Mesendoderm (in vitro differentiated cells): ENCODE data around the gene RBBP8.

Source experiments
- DNase-seq: peaks from one replicate; pipeline ENCODE4 v3.0.0; 2013
- H2AK5ac ChIP-seq: 2 replicates; pipeline ENCODE4 v1.6.1; 2013; ENCODE audit warnings: low read length, inconsistent platforms
- H2BK120ac ChIP-seq: 2 replicates; pipeline ENCODE4 v1.6.1; 2013; ENCODE audit warnings: low read depth, mild to moderate bottlenecking, low read length, moderate library complexity, mixed read lengths
- H2BK15ac ChIP-seq: replicated peaks from 2 replicates; pipeline ENCODE4 v1.6.1; 2013; ENCODE audit warnings: low read depth, mild to moderate bottlenecking, moderate library complexity
- H2BK5ac ChIP-seq: 2 replicates; pipeline ENCODE4 v1.6.1; 2013; ENCODE audit warnings: low read length, inconsistent platforms
- H3K18ac ChIP-seq: 2 replicates; pipeline ENCODE4 v1.6.1; 2013; ENCODE audit warnings: mild to moderate bottlenecking, low read length, mixed read lengths
- H3K23ac ChIP-seq: one replicate; pipeline ENCODE4 v1.6.1; 2013; ENCODE audit warnings: low read length
- H3K27ac ChIP-seq: 2 replicates; pipeline ENCODE4 v1.5.1; 2013; ENCODE audit warnings: low read depth, mild to moderate bottlenecking, inconsistent platforms, low read length, moderate library complexity
- H3K27me3 ChIP-seq: 2 replicates; pipeline ENCODE4 v1.6.1; 2013; ENCODE audit warnings: low read length, control low read depth, mild to moderate bottlenecking, inconsistent platforms; ENCODE audit not compliant: insufficient read depth, poor library complexity
- H3K36me3 ChIP-seq: 2 replicates; pipeline ENCODE4 v1.6.1; 2013; ENCODE audit warnings: low read length, inconsistent platforms; ENCODE audit not compliant: control insufficient read depth, insufficient read depth
- H3K4ac ChIP-seq: one replicate; pipeline ENCODE4 v1.6.1; 2013; ENCODE audit warnings: low read depth, mild to moderate bottlenecking, low read length, moderate library complexity
- H3K4me1 ChIP-seq: 2 replicates; pipeline ENCODE4 v1.6.1; 2013; ENCODE audit warnings: low read depth, low read length, inconsistent platforms; ENCODE audit not compliant: control insufficient read depth
- H3K4me2 ChIP-seq: 2 replicates; pipeline ENCODE4 v1.6.1; 2013; ENCODE audit warnings: low read length
- H3K4me3 ChIP-seq: 2 replicates; pipeline ENCODE4 v1.5.1; 2013; ENCODE audit warnings: mild to moderate bottlenecking, low read length
- H3K56ac ChIP-seq: one replicate; pipeline ENCODE4 v1.6.1; 2013; ENCODE audit warnings: low read length
- H3K79me1 ChIP-seq: 2 replicates; pipeline ENCODE4 v1.6.1; 2013; ENCODE audit warnings: low read length, inconsistent platforms
- H3K79me2 ChIP-seq: 2 replicates; pipeline ENCODE4 v1.6.1; 2013; ENCODE audit warnings: mild to moderate bottlenecking, low read length; ENCODE audit not compliant: control insufficient read depth, insufficient read depth
- H3K9ac ChIP-seq: 2 replicates; pipeline ENCODE4 v1.6.1; 2013; ENCODE audit warnings: low read length, inconsistent platforms
- H4K5ac ChIP-seq: one replicate; pipeline ENCODE4 v1.6.1; 2013; ENCODE audit warnings: low read length
- H4K8ac ChIP-seq: one replicate; pipeline ENCODE4 v1.6.1; 2013; ENCODE audit warnings: low read depth, mild to moderate bottlenecking, control low read depth, low read length, moderate library complexity
- WGBS: extraction: QIAGEN DNeasy Blood & Tissue Kit; methylation state at CpG from one replicate; pipeline ENCODE4 v1.1.7; 2013; ENCODE audit warnings: low lambda C conversion rate, missing lambda C conversion rate; ENCODE audit not compliant: insufficient coverage; ENCODE audit errors: extremely low coverage; 5-methylcytosine and 5-hydroxymethylcytosine counted together

The RBBP8 gene

DNA sequence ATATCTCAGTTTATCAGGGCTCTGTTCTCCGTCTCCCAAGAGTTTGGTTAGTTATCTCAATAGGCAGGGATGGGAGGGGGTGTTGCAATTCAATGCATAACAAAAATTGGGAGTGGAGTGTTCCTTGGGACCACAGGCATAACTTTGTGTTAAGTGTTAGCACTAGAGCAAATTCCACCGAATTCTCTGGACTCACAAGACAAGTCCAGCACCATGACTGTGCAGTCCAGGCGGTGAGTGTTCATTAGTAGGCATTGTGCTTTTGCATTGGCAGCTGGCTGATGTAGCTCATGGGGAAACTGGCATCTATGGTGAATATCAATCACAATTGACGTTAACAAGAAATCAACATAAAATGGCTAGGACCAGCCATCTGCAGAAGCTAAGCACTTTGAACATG is 123.2 kb downstream of the RBBP8 start:
- H2BK120ac ChIP-seq = no peak overlapping the region
- H3K27ac ChIP-seq = no peak overlapping the region
- H2BK5ac ChIP-seq = no peak overlapping the region
- no peaks in the 10 kb centered on the region for H3K79me2 ChIP-seq
- no peaks in the 10 kb centered on the region for H3K4me1 ChIP-seq
- H3K56ac ChIP-seq = no peak overlapping the region
- H2BK15ac ChIP-seq = no peak overlapping the region
- no peak overlapping the region for H3K4me3 ChIP-seq
- H3K18ac ChIP-seq = no peak overlapping the region
- no peak overlapping the region for H3K9ac ChIP-seq
- no peak overlapping the region for H3K23ac ChIP-seq
- no CpG with 5 or more reads among the region's 4 CpGs for WGBS
- H4K8ac ChIP-seq = no peak overlapping the region
- DNase-seq = no peak
- H3K4me2 ChIP-seq = no peak overlapping the region
- H2AK5ac ChIP-seq = no peak overlapping the region
- H3K4ac ChIP-seq = no peak overlapping the region
- no peaks in the 10 kb centered on the region for H3K79me1 ChIP-seq
- no peak overlapping the region for H4K5ac ChIP-seq
- no peaks in the 10 kb centered on the region for H3K36me3 ChIP-seq
- H3K27me3 ChIP-seq = no peaks in the 10 kb centered on the region

DNA sequence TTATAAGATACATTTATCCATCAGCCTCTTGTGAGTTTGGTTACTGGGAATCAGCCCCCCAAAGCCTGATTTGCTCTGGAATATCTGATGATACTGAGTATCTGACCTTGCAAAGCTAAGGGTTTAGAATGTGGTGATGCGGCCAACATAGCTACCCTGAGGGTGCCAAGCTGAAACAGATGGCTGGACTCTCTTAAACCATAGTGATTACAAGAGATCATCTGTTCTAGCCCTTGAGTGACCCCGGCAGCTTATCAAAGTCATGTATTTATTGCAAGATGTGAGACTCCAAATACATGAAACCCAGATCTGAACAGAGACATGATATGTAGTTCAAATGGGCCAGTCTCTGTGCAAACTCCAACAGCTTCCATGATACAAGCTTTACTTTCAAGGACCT is 124.0 kb downstream of the RBBP8 start:
- Histone ChIP-seq H3K4me2 (no peak overlapping the region), H3K4me1 (no peaks in the 10 kb centered on the region)

GRCh38 chr18:23058746-23059415 is 125.8 kb downstream of the RBBP8 start:
- no CpG with 5 or more reads among the region's 7 CpGs for WGBS
- no peak overlapping the region for H3K18ac ChIP-seq
- H2BK120ac ChIP-seq = no peak overlapping the region
- no peaks in the 10 kb centered on the region for H3K79me1 ChIP-seq
- no peak overlapping the region for H2AK5ac ChIP-seq
- no peak overlapping the region for H2BK5ac ChIP-seq
- no peak overlapping the region for H3K23ac ChIP-seq
- H3K9ac ChIP-seq = no peak overlapping the region
- no peak overlapping the region for H3K56ac ChIP-seq
- H3K36me3 ChIP-seq = no peaks in the 10 kb centered on the region
- no peak overlapping the region for H3K4me3 ChIP-seq
- H4K8ac ChIP-seq = no peak overlapping the region
- H4K5ac ChIP-seq = no peak overlapping the region
- no peak overlapping the region for H3K4me2 ChIP-seq
- no peaks in the 10 kb centered on the region for H3K79me2 ChIP-seq
- no peak overlapping the region for H2BK15ac ChIP-seq
- H3K4ac ChIP-seq = no peak overlapping the region
- H3K4me1 ChIP-seq = no peaks in the 10 kb centered on the region
- H3K27ac ChIP-seq = no peak overlapping the region
- DNase-seq = no peak
- H3K27me3 ChIP-seq = no peaks in the 10 kb centered on the region

More for the DNA sequence above, 124.0 kb downstream of the RBBP8 start:
- no peak overlapping the region for H3K9ac ChIP-seq
- H3K23ac ChIP-seq = no peak overlapping the region
- no peak overlapping the region for H2AK5ac ChIP-seq
- H2BK5ac ChIP-seq = no peak overlapping the region
- no peaks in the 10 kb centered on the region for H3K36me3 ChIP-seq
- DNase-seq = no peak
- H3K27me3 ChIP-seq = no peaks in the 10 kb centered on the region
- no peak overlapping the region for H2BK120ac ChIP-seq
- no peak overlapping the region for H3K56ac ChIP-seq
- H3K79me1 ChIP-seq = no peaks in the 10 kb centered on the region
- no peak overlapping the region for H3K4me3 ChIP-seq
- no CpG with 5 or more reads among the region's 2 CpGs for WGBS
- no peaks in the 10 kb centered on the region for H3K79me2 ChIP-seq
- H2BK15ac ChIP-seq = no peak overlapping the region
- no peak overlapping the region for H3K27ac ChIP-seq
- H3K18ac ChIP-seq = no peak overlapping the region
- H4K5ac ChIP-seq = no peak overlapping the region
- no peak overlapping the region for H3K4ac ChIP-seq
- H4K8ac ChIP-seq = no peak overlapping the region

DNA sequence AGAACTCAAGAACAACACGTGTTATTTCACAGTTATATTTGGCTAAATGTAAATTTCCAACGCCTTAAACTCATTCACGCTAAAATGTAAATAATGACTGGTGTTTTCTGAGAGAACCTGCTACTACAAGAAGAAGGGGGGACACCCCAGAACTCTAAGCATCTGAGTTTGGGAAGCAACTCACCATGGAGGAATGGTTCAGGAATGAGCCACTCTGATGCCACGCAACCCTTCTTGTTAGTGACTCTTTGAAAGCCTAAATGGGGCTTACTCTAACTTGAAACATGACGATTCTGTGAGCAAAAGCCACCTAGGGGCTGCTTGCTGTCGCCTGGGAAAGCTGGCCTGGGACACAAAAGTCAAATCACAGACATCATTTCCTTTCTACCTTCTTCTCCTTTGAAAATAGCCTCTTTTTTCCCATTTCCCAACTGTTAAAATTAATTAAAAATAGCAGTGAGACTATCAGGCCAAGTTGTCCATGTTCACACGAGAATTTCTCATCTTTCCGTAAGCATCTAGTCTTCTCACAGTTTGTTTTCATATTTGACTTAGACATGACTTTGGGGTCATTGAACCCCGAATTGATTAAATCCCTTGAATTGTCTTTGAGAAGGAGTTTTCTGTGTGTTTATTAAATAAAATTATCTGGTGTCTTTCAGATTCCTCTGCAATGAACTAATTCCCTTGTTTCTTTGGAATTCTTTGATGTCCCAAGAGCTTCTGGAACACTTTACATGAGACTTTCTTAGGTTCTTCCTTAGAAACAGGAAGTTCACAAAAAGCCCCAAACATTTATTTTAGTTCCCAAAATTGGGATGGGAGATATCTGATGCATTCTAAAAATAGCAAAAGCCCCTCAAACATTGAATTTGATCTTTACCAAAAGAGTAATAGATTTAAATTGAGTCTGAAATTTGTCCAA is 126.7 kb downstream of the RBBP8 start:
- Histone ChIP-seq H3K27me3 (no peaks in the 10 kb centered on the region), H3K79me2 (no peaks in the 10 kb centered on the region), H2BK5ac (no peak overlapping the region), H3K18ac (no peak overlapping the region), H3K27ac (no peak overlapping the region), H2BK120ac (no peak overlapping the region), H3K4me1 (no peaks in the 10 kb centered on the region), H3K36me3 (no peaks in the 10 kb centered on the region), H2AK5ac (no peak overlapping the region), H3K79me1 (no peaks in the 10 kb centered on the region), H3K9ac (no peak overlapping the region), H3K56ac (no peak overlapping the region), H3K23ac (no peak overlapping the region), H3K4me2 (no peak overlapping the region), H3K4me3 (no peak overlapping the region), H4K8ac (no peak overlapping the region), H4K5ac (no peak overlapping the region), H3K4ac (no peak overlapping the region), H2BK15ac (no peak overlapping the region)
- DNase-seq = peak; percentile 26
- no CpG with 5 or more reads among the region's 9 CpGs for WGBS

DNA sequence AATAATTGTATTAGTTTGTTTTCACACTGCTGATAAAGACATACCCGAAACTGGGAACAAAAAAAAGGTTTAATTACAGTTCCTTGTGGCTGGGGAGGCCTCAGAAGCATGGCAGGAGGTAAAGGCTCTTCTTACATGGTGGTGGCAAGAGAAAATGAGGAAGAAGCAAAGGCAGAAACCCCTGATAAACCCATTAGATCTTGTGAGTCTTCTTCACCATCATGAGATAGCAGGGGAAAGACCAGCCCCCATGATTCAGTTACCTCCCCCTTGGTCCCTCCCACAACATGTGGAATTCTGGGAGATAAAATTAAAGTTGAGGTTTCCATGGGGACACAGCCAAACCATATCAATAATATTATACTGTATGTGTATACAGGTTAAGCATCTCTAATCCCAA is 128.9 kb downstream of the RBBP8 start:
- no peak overlapping the region for H3K18ac ChIP-seq
- H3K27me3 ChIP-seq = no peaks in the 10 kb centered on the region
- no peak overlapping the region for H2BK15ac ChIP-seq
- no peak overlapping the region for H3K4ac ChIP-seq
- no peaks in the 10 kb centered on the region for H3K36me3 ChIP-seq
- H3K9ac ChIP-seq = no peak overlapping the region
- H4K8ac ChIP-seq = no peak overlapping the region
- no peak overlapping the region for H2BK120ac ChIP-seq
- H3K27ac ChIP-seq = no peak overlapping the region
- H3K79me1 ChIP-seq = no peaks in the 10 kb centered on the region
- no CpG with 5 or more reads among the region's 1 CpG for WGBS
- H3K56ac ChIP-seq = no peak overlapping the region
- no peak overlapping the region for H2AK5ac ChIP-seq
- H3K4me2 ChIP-seq = no peak overlapping the region
- no peaks in the 10 kb centered on the region for H3K79me2 ChIP-seq
- no peak overlapping the region for H2BK5ac ChIP-seq
- H4K5ac ChIP-seq = no peak overlapping the region
- no peak overlapping the region for H3K23ac ChIP-seq
- DNase-seq = no peak
- no peaks in the 10 kb centered on the region for H3K4me1 ChIP-seq
- no peak overlapping the region for H3K4me3 ChIP-seq
